ENCODE measurements around the gene ORC5.
"Not testable (repeated sequence)": the region's sequence is repeated elsewhere in the genome, so short reads cannot be mapped to it uniquely, and the experiment has no call there.

Gene ORC5

GRCh38 chr7:104207731-104208420 is at the start of gene ORC5:
TSS of gene ORC5 (minus strand) at chr7:104208013. CDS start at chr7:104207904, 109 bp downstream.
- DNase-seq, result peak; percentile 73 to 74

GRCh38 chr7:104255616-104256015 is 47.8 kb upstream of the ORC5 start:
- DNase-seq, result no peak

- DNase-seq, result no peak
These were observed 47.4 kb upstream of the ORC5 start for GRCh38 chr7:104255194-104255593.

- DNase-seq, result no peak
These were observed 46.9 kb upstream of the ORC5 start for GRCh38 chr7:104254696-104255095.

- DNase-seq, result no peak
These were observed 44.8 kb upstream of the ORC5 start for GRCh38 chr7:104252409-104253134.

- no peak for DNase-seq
These were observed 34.8 kb upstream of the ORC5 start for GRCh38 chr7:104242638-104243037.

GRCh38 chr7:104241538-104242209 is 33.9 kb upstream of the ORC5 start:
- DNase-seq, result no peak

GRCh38 chr7:104241135-104241534 is 33.3 kb upstream of the ORC5 start:
- no peak for DNase-seq

- DNase-seq, result no peak
These were observed 32.6 kb upstream of the ORC5 start for GRCh38 chr7:104240401-104240800.

GRCh38 chr7:104234990-104235389 is 27.2 kb upstream of the ORC5 start:
- not testable (repeated sequence) for DNase-seq

GRCh38 chr7:104231054-104232046 is 23.5 kb upstream of the ORC5 start:
- DNase-seq, result peak; percentile 23 to 42

GRCh38 chr7:104230606-104231005 is 22.8 kb upstream of the ORC5 start:
- DNase-seq, result no peak

GRCh38 chr7:104228442-104228841 is 20.6 kb upstream of the ORC5 start:
- no peak for DNase-seq

- no peak for DNase-seq
These were observed 17.6 kb upstream of the ORC5 start for GRCh38 chr7:104225451-104225850.

GRCh38 chr7:104217620-104218019 is 9.8 kb upstream of the ORC5 start:
- DNase-seq, result no peak

- DNase-seq, result no peak
These were observed 1.2 kb upstream of the ORC5 start for GRCh38 chr7:104209063-104209462.

- DNase-seq, result no peak
These were observed 588 bp upstream of the ORC5 start for GRCh38 chr7:104208421-104208780.

- DNase-seq, result peak in 1 of 2 donors; percentile 11
These were observed 474 bp downstream of the ORC5 start for GRCh38 chr7:104207348-104207730.

- no peak for DNase-seq
These were observed 972 bp downstream of the ORC5 start for GRCh38 chr7:104206841-104207240.

- no peak for DNase-seq
These were observed 9.0 kb downstream of the ORC5 start for GRCh38 chr7:104198673-104199278.

- no peak for DNase-seq
These were observed 11.7 kb downstream of the ORC5 start for GRCh38 chr7:104196161-104196560.

- DNase-seq, result no peak
These were observed 15.4 kb downstream of the ORC5 start for GRCh38 chr7:104192434-104192833.

Measured in CD4-positive, alpha-beta T cell treated with Interleukin-1 beta for 1 hour (primary cell).